WERI-Rb-1 (cell line): ENCODE measurements around the gene PTPRN2.

ENCODE experiments used
- DNase-seq: peaks from one replicate; pipeline ENCODE4 v3.0.0-alpha.2; 2020
- H3K27ac ChIP-seq: fragments of 250-450 bp; sonication (Bioruptor Pico); 2 replicates; pipeline ENCODE4 v1.5.1; 2020; ENCODE audit warnings: mild to moderate bottlenecking, moderate library complexity
- H3K27me3 ChIP-seq: fragments of 250-450 bp; sonication (Bioruptor Pico); 2 replicates; pipeline ENCODE4 v1.5.1; 2021; ENCODE audit warnings: mild to moderate bottlenecking, low read depth, moderate library complexity; ENCODE audit not compliant: insufficient read depth, severe bottlenecking
- H3K36me3 ChIP-seq: fragments of 250-450 bp; sonication (Bioruptor Pico); 2 replicates; pipeline ENCODE4 v1.5.1; 2020; ENCODE audit warnings: mild to moderate bottlenecking, moderate library complexity
- H3K4me3 ChIP-seq: 2 replicates; pipeline ENCODE4 v1.5.1; 2011; ENCODE audit warnings: low read depth, mild to moderate bottlenecking, control low read depth, low read length
- H3K9me3 ChIP-seq: fragments of 250-450 bp; sonication (Bioruptor Pico); 2 replicates; pipeline ENCODE4 v1.5.1; 2021; ENCODE audit warnings: mild to moderate bottlenecking, moderate library complexity; ENCODE audit not compliant: severe bottlenecking
- CTCF ChIP-seq: IDR thresholded peaks from 2 replicates; pipeline ENCODE4 v1.5.1; 2011; ENCODE audit warnings: low read depth, mild to moderate bottlenecking, control low read depth, inconsistent platforms, low read length

Gene PTPRN2

GRCh38 chr7:157975401-157976372, 611.9 kb downstream of the PTPRN2 start:
- Histone ChIP-seq H3K27me3 (no peaks in the 10 kb centered on the region), H3K9me3 (peaks cover 14% of the 10 kb centered on the region), H3K27ac (no peak overlapping the region), H3K4me3 (no peak overlapping the region), H3K36me3 (no peaks in the 10 kb centered on the region)
- no peak for TF ChIP-seq CTCF
- no peak for DNase-seq

GRCh38 chr7:157974678-157975230, 612.9 kb downstream of the PTPRN2 start:
- Histone ChIP-seq H3K27ac (no peak overlapping the region), H3K4me3 (no peak overlapping the region), H3K36me3 (no peaks in the 10 kb centered on the region), H3K27me3 (no peaks in the 10 kb centered on the region), H3K9me3 (peaks cover 14% of the 10 kb centered on the region)
- no peak for TF ChIP-seq CTCF
- DNase-seq, result no peak

GRCh38 chr7:157973971-157974677, 613.5 kb downstream of the PTPRN2 start:
- H3K27me3 ChIP-seq, result no peaks in the 10 kb centered on the region
- no peak overlapping the region for H3K4me3 ChIP-seq
- no peak overlapping the region for H3K27ac ChIP-seq
- DNase-seq, result no peak
- peaks cover 14% of the 10 kb centered on the region for H3K9me3 ChIP-seq
- no peak for TF ChIP-seq CTCF
- H3K36me3 ChIP-seq, result no peaks in the 10 kb centered on the region

GRCh38 chr7:157972914-157973313, 614.7 kb downstream of the PTPRN2 start:
- no peak for DNase-seq
- H3K27ac ChIP-seq, result no peak overlapping the region
- no peak overlapping the region for H3K4me3 ChIP-seq
- no peaks in the 10 kb centered on the region for H3K36me3 ChIP-seq
- no peaks in the 10 kb centered on the region for H3K27me3 ChIP-seq
- peaks cover 14% of the 10 kb centered on the region for H3K9me3 ChIP-seq
- no peak for TF ChIP-seq CTCF

GRCh38 chr7:157971501-157971900, 616.1 kb downstream of the PTPRN2 start:
- TF ChIP-seq CTCF, result no peak
- H3K27ac ChIP-seq, result no peak overlapping the region
- H3K36me3 ChIP-seq, result no peaks in the 10 kb centered on the region
- peaks cover 14% of the 10 kb centered on the region for H3K9me3 ChIP-seq
- no peak for DNase-seq
- H3K27me3 ChIP-seq, result no peaks in the 10 kb centered on the region
- H3K4me3 ChIP-seq, result no peak overlapping the region
